GM18505 (cell line): ENCODE measurements around the gene CLTCL1.

ENCODE experiments used
- ATAC-seq: cut with Tn5 transposase; IDR thresholded peaks from one replicate; pipeline ENCODE4 v1.9.1; 2021; ENCODE audit not compliant: unreplicated experiment
- POLR2A ChIP-seq: IDR thresholded peaks from 4 replicates; pipeline ENCODE4 v1.6.1; 2011; ENCODE audit warnings: borderline replicate concordance; ENCODE audit not compliant: insufficient read depth, insufficient read length; ENCODE audit errors: extremely low read depth

Gene CLTCL1

DNA sequence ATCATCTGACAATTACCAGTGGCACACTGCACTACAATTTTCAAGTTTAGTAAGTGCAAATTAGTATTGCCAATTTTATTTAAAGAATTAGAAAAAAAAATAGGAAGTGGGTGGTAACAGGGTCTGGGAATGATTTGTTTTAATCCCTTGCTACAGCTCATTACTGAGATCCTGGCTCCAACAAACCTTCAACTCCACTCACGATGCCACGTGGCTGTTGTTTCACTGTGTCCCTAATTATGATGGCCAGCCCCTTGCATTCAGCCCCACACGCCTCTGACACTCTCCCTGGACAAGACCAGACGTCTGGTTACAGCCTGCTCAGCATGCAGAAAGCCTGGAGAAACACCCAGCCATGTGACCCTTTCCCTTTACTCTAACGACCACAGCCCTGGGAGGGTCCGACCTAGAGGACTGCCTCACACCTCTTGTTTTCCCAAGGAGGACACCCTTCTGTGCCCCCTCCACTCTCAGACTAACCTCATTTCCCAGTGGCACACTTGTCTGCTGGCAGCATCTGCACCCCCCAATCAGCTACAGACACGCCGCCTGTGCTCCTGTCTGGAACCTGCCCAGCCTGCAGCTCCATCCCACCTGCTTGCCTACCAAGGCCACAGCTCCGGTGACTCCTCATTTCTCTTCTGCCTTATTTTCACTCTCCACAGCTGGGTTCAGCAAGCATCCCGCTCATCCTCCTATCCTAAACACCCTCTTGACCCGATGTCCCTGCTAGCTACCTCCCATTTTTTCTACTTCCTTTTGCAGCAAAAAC, 94.5 kb downstream of the CLTCL1 start:
- no peak for ATAC-seq
- no peak for TF ChIP-seq POLR2A

DNA sequence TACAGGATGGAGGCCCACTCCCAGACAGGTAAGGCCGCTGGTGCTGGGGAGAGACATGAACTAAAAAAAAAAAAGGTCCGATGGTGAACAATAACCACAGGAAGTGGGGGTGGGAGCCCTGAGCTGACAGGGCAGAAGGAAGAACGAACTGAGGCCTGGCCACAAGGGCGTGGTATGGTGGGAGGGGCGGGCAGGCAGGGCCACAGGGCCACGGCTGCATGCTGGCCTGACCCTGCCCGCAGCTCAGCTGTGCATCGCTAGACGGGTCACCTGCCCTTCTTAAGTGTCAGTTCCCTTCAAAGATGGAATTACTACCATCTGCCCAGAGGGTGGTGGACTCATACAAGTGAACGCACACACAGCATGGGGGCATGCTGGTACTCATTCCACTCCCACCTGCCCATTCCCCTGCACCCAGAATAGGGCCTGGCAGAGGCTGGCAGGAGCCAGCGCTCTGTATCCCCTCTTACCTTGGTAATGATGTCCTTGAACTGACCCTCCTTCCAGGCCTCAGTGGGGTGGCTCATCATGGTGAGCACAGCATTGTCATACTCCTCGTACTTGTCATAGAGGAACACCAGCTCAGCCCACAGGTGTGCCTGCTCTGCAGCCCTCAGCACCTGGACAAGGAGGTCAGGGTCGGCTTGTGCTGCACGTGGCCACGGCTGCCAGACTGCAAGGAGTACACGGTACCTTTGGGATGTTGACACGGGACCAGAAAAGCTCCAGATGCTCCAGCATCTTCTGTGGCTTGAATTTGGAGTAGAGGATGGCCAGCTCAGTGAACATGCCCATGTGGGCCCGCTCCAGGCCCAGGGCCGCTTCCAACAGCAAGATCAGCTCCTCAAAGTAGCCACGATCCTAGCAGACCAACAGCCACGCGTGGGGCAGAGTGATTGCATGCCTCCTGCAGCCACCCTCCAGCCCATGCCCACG, 95.5 kb downstream of the CLTCL1 start:
- no peak for ATAC-seq
- TF ChIP-seq POLR2A: no peak

DNA sequence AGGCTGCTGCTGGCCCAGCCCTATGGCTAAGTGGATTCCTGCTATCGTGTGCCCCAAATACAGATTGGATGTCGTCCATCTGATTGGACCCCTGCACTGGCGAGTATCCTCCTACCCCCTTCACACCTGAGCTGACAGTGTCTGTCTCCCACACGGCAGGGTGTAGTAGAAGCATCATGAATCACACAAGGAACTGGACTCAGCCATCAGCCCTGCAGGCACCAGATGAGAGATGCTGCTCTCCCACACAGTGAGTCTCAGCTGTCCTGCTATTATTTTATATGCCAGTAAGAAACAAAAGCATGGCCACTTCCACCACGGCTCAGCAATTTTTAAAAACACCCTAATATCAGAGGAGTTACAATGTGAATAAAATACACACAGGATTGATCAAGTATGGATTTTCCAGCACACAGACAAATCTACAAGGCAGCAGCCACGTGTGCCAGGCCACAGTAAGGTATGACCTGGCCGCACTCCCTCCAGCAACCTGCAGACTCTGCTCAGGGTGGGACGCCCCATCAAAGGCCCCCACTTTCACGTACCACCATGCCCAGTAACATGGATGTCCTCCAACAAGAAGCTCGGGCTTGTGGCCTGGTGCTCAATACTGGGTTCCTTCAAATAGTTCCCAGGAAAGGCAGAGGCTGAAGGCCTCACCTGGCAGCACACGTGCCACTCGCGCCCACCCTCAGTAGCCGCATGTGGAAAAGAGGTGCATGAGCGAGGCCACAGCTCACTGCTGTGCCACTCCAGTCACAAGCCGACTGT, 96.6 kb downstream of the CLTCL1 start:
- no peak for ATAC-seq
- no peak for TF ChIP-seq POLR2A

DNA sequence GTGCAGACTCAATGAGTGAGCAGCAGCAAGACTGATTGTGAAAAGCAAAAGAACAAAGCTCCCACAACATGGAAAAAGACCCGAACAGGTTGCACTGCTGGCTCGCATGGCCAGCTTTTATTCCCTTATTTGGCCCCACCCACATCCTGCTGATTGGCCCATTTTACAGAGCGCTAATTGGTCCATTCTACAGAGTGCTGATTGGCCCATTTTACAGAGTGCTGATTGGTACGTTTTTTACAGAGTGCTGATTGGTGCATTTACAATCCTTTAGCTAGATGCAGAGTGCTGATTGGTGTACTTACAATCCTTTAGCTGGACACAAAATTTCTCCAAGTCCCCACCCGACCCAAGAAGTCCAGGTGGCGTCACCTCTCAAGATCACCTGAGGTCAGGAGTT, 97.6 kb downstream of the CLTCL1 start:
- no peak for TF ChIP-seq POLR2A
- no peak for ATAC-seq

- no peak for ATAC-seq
- TF ChIP-seq POLR2A: no peak
Measured at GRCh38 chr22:19187716-19188563, 103.6 kb downstream of the CLTCL1 start.

GRCh38 chr22:19184276-19184997, 107.1 kb downstream of the CLTCL1 start:
- ATAC-seq: no peak

DNA sequence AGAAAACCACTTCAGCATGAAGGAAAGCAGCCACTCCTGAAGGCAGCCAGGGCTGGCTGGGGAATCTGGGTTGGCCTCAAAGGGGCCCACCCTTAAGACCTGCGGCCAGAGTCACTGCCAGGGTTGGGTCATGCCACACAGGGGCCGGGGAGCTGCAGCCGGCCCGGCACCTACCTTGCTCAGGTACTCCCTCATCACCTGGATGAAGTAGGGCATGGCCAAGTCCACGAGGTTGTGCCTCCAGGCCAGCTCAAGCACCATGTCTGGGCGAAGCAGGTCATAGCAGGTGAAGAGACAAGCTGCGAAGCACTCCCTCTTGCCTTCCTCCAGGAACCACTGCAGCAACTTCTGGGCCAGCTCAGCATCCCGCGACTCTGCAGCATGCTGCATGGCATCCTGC, 108.3 kb downstream of the CLTCL1 start:
- no peak for TF ChIP-seq POLR2A
- ATAC-seq: no peak

More at GRCh38 chr22:19184276-19184997, 107.1 kb downstream of the CLTCL1 start:
- no peak for TF ChIP-seq POLR2A

DNA sequence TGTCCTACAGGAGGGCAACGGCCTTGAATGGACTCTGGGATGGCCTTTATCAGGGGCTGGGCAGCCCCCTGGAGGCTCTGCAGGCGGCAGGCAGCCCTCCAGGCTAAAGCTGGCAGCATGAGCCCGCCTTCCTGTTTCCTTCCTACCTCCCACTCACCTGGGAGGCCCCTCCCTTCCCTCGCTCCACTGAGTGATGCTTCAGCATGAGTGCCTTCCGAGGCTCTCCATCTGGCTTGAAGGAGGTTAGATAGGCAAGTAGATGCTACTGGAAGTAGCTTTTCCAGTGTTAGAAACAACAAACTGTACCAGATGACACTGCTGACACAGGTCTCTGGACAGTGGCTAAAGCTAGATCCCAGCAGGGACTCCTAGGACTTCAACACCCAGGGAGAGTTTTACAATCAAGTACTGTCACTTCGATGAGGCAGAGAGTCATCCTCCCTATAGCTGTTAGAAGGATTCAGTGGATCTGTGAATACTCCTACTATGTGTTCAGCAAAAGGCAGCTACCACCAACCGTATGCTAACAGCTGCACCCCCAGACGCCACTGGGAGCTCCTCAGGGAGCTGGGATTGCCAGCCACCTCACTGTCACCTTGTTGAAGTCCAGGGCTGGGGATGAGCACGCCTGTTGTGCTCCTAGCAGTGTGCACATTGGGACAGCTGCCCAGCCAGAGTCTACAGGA, 108.9 kb downstream of the CLTCL1 start:
- no peak for ATAC-seq
- TF ChIP-seq POLR2A: no peak

DNA sequence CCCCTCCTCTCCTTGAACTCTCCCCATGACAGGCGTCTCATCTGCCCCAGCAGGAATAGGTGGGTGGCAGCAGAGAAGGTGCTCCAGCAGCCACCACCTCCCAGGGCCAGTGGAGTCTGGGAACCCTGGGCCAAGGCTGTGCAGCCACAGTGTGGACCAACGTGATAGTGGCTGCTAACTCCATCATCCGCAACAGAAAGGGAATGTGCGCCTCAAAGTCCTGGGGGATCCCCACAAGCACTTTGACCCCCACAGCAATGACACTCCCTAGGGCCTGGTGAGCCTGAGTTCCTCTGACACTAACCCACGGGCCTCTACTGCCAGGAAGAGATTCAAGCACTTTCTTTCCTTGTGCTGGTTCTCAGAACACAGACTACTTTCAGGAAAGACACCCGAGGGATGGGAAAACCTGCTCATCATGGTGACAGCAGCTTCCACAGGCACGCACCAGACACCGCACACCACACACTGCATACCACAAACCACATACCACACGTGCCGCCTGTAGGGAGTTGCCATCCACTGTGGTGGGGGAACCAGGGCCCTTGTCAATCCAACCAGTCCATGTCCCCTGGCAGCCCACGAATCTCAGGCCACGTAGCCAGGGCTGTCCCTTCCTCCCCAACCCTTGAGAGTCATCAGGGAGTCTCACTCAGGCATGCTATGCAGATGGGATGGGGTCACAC, 109.6 kb downstream of the CLTCL1 start:
- ATAC-seq: no peak
- TF ChIP-seq POLR2A: no peak

GRCh38 chr22:19180740-19181410, 110.6 kb downstream of the CLTCL1 start:
- TF ChIP-seq POLR2A: no peak

More at GRCh38 chr22:19180740-19181410, 110.6 kb downstream of the CLTCL1 start:
- no peak for ATAC-seq
